HT-29 (cell line): Measurements from ENCODE around the gene ARPC4. TPM values are rescaled to one million over a fixed set of nuclear protein-coding genes. Genes with fewer than 3 reads are reported as not detected.

ENCODE experiments used
- DNase-seq: peaks from one replicate; pipeline ENCODE4 v3.0.0-alpha.2; 2015; ENCODE audit warnings: low spot score
- total RNA-seq: library from RNA; depleted of rRNA; stranded (reverse); fragments of >200 nt; shearing (Covaris generic); gene quantifications from 2 replicates; pipeline ENCODE4 v1.2.3, GENCODE V29; 2014

The ARPC4 gene
- total RNA-seq, 1 experiment from 2014 or later = 155 TPM

DNA sequence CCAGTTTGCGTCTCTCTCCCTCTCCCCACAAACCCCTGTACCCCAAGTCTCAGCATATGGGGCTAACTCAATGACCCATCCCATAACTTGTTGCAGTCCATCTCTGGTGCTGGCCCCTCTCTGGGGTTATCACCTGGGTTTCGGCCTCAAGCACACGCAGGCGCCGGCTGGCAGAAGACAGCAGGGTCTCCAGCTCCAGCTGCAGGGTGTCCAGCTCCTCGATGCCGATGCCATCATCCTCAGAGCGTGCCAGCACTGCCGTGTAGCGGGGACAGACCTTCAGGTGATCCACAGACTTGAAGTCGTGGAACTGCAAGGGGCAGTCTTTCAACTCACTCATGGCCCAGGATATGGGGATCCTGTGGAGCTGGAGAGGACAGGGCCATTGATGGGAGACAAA is 1.8 kb upstream of the ARPC4 start:
- no peak for DNase-seq

DNA sequence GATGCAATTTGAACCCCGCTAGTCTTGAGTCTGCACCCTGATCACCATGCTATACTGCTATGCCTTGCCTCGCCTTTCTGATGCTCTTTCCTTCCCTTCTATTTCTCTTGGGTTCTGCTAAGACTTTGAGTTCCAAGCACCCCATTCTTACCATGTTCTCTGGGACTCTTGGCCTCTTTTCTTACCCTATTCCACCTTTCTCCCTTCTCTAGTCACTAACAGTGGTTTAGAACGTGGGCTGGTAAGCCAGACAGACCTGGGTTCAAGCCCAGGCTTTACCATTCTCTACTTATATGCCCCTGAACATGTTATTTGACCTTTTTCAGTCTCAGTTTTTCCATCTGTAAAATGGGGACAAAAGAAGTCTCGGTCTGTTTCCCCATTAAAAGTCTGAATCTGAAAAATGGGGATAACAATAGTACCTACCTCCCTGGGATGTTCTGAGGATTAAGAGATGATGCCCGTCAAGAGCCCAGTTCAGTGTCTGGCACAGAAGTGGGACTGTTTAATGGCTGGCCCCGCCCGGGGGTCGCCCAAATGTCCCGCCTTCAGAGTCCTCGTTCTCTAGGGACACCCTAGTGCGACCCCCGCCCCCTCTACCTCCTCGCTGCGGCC is 985 bp upstream of the ARPC4 start:
- DNase-seq = no peak

DNA sequence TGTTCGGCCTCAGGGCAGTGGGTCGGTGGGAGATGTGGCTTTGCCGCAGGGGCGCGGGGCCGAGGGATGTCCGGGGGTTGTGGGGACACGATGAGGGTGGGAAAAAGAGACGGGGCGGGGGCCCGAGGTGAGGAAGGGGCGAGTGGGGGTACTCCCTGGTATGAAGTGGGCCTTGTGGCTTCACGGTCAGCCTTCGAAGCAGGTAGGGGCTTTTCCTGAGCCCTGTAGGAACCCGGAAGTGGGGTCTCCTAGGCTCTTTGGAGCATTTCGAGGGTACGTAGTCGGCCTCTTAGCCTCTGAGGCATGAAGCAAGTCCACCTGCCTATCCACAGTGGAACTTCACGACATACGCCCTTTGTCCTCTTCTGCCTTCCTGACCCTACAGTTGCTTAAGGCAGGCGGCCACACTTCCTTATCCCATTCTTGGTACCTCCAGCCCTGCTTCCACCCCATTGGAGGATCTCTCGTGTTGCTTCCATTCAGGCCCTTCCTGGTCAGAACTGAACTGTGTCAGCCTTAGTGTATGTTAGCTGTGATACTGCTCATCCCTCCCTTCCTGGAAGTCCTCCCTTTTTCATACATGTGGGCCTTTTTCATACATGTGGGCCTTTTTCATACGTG is 389 bp downstream of the ARPC4 start:
- peak; percentile 54 for DNase-seq

DNA sequence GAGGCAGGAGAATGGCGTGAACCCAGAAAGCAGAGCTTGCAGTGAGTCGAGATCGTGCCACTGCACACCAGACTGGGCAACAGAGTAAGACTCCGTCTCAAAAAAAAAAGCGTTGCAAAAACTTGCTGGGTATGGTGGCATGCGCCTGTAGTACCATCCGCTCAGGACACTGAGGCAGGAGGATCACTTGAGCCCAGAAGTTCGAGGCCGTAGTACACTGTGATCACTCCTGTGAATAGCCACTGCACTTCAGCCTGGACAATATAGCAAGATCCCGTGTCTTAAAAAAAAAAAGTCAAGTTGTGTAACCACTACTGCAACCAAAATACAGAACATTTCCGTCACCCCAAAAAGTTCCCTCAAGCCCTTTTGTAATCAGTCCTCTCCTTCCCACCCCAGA is 1.5 kb downstream of the ARPC4 start:
- DNase-seq = no peak

DNA sequence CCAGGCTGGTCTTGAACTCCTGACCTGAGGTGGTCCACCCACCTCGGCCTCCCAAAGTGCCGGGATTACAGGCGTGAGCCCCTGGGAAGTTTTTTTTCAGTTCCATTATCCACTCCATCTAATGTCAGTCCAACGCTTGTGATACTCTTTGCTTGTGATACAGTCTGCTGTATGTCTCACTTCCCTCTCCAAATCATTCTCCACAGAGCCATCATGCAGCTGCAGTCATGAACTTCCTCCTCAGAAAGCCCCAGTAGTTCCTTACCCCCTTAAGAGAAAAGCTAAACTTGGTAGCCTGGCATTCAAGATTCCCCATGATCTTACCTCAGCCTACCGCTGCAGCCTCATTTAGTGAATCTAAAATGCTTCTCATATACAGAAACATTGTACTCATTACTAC is 2.3 kb downstream of the ARPC4 start:
- no peak for DNase-seq

DNA sequence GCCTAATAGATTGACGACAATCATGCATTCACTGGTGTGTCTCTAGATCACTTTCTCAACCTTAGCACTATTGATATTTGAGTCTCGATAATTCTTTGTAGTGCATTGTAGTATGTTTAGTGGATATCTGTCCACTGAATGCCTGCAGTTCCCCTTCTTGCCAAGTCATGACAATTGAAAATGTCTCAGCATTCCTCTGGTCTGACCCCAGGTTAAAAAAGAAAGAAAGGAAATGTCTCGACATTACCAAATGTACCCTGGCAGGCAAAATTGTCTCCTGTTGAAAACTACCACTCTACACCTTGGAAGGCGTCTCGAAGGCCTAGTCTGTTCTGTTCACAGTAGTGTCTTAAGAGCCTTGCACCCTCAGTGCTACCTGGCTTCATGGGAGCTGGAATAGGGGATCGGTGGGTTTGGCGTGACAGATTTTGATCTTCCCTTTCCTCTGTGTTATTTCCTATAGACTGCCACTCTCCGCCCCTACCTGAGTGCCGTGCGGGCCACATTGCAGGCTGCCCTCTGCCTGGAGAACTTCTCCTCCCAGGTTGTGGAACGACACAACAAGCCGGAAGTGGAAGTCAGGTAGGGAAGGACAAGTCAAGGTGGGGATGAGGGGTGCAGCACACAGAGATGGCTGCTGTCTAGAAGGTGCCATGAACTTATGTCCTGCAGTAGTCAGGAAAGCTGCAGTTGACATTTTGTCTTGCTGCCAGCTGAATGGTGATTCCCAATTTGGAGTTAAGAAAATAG is 4.5 kb downstream of the ARPC4 start:
- DNase-seq = no peak

DNA sequence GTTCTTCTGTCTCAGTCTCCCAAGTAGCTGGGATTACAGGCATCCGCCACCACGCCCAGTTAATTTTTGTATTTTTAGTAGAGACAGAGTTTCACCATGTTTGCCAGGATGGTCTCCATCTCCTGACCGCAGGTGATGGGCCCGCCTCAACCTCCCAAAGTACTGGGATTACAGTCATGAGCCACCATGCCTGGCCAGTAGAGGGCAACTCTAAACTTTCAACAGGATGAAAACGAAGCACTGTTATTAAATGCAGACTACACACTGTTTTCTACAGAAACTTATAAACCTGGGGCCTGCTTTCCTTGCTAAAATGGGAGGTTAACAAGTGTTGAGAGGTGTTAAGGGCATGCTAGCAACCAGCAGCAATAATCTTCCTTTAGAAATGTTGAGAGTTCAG is 7.6 kb downstream of the ARPC4 start:
- DNase-seq = no peak

DNA sequence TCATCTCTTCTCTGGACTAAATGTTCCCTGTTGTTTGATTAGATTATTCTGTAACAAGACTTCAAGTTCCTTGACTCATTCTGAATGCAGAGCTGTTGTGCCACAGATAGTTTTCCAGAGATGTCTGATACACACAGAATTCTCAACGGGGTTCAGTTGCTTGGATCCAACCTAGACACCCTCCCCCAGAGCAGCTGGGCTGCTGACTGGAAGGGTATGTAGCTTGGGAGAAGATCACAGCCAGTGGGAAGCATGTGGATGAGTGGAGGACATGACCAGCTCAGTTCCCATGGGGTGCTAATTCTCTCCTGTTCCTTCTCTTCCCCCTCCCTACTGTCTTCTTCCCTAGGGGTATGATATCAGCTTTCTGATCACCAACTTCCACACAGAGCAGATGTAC is 10.6 kb downstream of the ARPC4 start:
- DNase-seq = no peak

DNA sequence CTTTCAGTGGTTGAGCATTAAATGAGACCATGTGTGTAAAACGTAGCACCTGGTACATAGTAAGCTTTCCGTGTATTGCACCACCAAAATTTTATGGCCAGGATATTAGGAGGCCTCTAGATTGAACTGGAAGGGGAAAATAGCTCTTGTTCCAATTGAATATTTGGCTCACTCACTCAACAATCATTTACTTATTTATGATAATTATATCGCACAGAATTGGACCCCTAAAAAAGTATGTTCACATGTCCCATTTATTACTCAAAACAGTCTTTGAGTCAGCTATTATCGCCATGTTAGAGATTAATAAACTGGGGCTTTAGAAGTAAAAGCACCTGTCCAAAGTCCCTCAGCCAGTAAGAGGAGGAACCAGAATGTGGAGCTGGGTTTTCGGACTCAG is 12.1 kb downstream of the ARPC4 start:
- no peak for DNase-seq

DNA sequence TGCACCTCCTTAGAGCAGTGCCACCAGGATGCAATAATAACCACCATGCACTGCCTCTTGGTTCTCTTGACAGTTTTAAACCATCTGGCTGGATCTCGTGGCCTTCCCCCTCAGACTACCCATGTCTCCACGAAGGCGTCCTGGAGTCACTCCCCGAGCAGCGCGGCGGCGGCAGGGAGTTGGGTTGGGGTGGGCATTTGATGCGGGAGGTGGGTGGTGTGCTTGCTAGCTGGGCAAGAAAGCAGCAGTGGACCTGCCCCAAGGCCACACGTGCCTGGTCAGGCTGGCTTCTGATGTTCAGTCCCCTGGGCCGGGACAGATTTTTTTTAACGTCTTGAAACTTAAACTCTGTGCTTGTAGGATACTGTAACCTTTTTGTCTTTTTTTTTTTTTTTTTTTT is 13.3 kb downstream of the ARPC4 start:
- DNase-seq = no peak

DNA sequence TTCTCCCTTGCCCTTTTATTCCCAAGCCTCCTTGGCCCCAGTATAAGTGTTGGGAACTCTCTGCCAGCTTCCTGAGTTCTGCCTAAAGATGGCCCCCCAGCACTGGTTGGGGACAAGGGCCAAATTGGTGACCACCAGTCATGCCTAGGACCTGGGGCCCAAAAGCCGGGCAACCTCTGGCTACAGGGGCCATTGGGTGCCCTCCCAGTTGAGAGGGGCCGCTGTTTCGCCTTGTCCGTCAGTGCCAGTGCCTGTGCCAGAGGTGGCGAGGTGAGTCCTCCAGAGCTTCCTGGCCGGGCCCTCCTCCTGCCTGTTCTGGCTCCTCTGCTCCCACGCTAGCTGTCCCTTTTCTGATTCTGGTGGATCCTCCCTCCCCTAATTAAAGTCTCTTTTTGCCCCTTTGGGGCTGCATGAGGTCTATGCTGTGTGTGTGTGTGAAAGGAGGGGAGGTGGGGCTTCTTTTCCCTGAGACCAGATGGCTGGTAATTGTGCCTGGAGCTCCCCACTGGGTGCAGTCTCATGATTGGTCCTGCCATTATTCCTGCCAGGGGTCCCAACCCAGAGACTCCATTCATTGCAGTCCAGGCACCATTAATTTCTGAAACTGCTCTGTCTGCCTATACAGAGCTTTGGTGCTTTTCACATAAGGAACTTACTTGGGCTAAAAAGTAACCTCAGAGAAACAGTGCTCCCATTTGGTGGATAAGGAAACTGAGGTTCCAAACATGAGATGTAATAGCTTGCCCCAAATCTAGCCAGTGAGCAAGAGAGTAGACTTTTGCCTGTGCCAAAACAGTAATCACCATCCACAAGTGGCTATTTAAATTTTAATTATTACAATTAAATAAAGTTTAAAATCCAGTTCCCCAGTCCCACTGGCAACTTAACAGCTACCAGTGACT is 14.1 kb downstream of the ARPC4 start:
- no peak for DNase-seq

DNA sequence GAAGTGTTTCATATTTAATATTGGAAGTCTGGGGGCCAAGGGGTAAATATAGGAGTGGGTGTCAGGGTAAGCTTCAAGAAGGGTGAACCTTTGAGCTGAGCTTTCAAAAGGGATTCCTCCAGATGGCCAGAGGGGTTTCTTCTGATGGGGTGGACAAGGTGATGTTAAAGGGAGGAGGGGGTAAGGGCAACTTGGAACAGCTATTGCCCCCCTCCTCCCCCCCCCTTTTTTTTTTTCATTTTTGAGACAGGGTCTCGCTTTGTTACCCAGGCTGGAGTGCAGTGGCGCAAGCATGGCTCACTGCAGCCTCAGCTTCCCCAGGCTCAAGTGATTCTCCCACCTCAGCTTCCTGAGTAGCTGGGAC is 15.1 kb downstream of the ARPC4 start:
- DNase-seq = no peak

DNA sequence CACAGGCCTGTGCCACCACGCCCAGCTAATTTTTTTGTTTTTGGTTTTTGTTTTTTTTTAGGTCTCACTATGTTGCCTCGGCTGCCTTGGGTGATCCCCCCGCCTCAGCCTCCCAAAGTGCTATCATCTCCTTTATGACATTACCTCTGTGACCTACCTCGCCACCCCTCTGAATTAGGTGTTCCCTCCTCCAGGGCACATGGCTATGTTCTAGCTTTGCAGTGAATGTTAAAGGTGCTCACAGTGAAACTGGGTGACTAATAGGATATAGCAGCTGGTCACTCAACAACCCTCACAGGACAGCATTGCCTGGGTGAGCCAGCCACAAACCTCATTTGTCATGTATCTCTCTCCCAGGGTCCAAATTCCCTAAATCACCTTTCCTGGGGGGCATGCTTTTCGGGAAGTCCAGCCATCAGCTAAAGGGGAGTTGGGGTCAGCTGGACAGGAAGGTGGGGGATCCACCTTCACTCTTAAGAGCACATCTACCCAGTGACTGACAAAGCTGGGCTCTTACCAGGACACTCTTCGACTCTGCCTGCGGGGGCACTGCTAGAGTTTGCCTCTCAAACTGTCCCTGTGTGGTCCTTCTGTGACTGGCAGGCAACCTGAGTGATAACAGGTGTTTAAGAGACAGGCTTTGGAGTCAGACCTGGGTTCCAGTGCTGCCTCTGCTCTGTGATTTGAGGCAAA is 15.6 kb downstream of the ARPC4 start:
- DNase-seq = peak; percentile 59

DNA sequence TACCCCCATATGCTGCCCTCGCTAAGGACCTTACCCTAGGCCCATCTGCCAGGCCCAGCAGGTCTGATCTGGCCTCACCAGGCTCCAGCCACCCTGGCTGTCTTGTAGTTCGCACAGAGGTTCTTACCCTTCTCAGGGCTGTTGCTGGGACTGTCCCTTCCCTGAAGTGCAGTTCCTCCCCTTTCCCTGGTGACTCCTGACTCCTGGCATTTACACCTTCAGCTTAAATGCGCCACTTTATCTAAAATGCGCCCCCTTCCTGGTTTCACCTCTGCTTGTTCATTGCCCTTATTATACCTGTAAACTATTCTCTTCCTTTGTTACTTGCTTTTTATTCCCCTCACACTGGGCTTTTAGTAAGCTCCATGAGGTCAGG is 16.3 kb downstream of the ARPC4 start:
- DNase-seq = no peak

DNA sequence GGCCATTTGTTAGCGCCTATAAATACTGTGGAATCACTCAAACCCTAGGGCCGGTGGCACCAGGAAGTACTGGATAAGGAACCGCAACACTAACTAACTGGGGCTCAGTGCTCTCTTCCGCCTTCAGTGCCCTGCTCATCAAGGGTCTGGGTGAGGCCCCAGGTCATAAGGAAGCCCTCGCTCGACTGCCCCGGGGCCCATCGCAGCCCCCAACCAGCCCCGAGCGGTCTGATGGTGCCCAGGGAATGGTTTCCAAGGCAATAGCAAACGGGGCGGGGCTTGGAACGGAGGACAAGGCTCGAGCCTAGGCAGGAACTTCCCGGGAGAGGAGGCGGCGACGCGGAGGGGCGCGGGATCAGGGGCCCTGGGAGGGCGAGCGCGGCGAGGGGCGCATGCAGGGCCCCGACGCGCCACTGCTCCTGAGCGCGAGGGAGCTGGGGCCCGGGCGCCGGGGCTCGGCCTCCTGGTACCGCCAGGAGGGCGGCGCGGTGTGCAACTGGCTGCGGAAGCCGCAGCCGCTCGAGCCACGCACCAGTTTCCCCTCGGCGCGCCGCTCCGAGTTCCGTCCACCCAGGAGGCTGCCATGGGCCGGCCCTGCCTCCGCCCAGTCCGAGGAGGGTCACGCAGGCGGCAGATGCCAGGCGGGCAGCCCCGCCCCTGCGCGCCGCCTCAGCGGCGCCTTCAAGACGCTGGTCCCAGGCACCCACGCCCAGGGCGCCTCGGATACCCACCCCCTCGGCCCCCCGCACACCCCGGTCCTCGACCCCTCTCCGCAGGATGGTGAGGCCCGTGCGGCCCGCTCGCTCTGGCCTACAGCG is 16.9 kb downstream of the ARPC4 start, which contains the start of gene TTLL3:
TSS of gene TTLL3 (plus strand) at position 648 of the 818 bp plus-strand sequence. CDS start 400 bp downstream, outside the sequence.
- DNase-seq = peak; percentile 59

DNA sequence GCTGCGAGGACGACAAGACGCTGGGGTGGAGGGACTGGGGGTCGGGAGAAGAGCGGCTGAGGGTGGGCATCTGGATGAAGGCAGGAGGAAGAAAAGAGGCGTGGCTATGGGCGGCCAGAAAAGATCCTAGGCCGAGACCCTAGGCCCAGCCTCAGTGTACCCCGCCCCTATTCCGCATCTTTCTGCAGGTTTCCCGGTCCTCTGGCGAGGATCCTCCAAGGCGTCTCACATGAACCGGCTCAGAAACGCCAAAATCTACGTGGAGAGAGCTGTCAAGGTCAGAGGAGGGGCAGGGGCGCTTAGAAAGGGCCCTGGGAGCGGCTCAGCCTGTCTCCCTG is 17.5 kb downstream of the ARPC4 start:
- DNase-seq = no peak

DNA sequence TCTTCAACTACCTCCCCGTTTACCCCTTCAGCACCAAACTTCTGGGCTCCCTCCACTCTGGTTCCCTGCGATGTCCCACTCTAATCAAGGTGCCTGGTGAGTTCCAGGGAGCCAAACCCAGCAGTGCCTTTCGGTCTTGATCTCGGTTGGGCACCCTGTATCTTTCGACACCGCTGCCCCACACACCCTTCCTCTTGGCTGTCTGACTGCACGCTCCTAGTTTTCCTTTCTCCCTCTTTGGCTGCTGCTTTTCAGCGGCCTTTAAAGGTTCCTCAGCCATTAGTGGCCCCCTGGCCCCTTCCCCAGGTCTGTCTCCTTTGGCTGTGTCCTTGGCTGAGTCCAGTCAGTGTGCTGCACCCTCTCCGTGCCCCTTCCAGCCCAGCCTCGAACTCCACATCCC is 18.0 kb downstream of the ARPC4 start:
- no peak for DNase-seq

DNA sequence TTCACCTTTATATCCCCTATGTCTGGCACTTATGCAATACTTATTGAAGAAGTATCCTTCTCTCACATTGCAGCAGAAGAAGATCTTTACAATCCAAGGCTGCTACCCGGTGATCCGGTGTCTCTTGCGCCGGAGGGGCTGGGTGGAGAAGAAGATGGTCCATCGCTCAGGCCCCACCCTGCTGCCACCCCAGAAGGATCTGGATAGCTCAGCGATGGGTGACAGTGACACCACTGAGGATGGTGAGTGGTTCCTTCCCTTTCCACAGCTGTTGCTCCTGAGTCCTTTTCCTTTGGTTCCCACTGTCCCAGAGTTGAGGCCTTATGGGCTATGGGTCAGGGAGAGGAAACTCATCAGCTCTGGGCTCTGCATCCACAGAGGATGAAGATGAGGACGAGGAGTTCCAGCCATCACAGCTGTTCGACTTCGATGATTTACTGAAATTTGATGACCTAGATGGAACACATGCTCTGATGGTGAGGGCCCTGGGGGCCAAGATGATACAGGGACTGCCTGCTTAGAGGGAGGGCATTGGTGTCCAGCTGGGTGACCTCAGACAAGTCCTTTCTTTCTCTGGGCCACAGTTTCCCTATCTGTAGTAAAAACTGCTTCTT is 20.1 kb downstream of the ARPC4 start:
- DNase-seq = no peak

DNA sequence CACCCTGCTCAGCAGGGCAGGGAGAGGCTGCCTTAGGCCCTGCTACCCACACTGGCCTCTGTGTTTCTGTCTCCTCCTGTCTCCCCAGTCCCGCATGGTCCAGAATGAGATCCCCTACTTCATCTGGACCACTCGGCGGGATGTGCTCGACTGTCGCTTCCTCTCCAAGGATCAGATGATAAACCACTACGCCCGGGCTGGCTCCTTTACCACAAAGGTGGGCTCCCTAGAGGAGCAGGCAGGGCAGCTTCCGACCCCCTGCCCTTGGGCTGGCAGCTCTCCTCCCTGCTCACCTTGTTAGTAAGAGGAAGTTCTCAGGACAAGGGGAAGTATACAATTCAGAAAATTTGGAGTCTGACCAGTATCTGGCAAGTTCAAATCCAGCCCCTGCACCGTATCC is 23.1 kb downstream of the ARPC4 start:
- no peak for DNase-seq

DNA sequence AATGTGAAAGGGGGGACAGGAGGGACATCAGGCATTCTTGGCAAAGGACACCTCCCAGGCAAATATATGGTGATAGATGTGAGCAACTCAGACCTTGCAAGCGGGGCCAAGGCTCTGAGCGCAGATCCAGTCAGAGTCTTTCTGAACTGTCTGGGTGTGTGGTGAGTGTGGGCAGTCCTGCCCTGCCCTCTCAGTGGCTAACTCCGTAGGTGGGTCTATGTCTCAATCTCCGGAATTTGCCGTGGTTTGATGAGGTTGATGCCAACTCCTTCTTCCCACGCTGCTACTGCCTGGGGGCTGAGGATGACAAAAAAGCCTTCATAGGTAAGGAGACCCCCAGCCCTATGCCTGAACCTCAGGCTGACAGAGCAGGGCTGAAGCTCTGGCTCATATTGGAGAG is 24.6 kb downstream of the ARPC4 start:
- DNase-seq = no peak
